CD4-positive, alpha-beta T cell treated with Interleukin-6 for 4 hours (primary cell): ENCODE data around the gene GREB1.

ENCODE experiments used
- DNase-seq: peaks from one replicate; pipeline ENCODE4 v3.0.0-alpha.2; 2020; ENCODE audit warnings: mixed read lengths

GREB1 gene

DNA sequence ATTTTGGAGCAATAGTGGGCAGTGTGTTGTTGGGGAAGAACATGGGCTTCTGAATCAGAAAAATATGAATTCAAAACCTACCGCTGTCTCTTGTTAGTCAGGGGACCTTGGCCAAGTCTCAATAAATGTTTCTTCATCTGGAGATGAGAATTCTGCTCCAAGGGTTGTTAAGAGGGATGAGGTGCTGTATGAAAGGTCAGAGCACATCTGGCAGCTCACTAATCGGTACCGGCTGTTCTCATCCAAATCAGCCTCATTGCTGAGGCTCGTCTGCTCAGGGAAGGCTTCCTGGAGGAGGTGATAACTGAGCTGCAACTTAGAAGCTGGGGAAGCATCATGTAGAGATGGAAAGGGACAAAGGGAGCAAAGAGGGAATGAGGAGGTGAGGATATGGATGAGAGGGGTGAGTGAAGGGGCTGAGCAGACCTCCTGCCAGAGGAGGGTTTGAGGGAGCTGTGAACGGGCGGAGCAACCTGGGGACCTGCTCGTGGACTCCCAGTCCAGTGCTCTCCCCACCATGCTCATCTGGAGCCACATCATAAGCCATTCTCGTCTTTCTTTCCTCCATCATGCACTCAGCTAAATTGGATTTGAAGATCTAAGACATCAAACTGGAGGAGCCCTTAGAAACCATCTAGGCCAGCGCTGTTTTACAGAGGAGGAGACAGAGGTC lies 47.4 kb downstream of the GREB1 start:
- DNase-seq = no peak

DNA sequence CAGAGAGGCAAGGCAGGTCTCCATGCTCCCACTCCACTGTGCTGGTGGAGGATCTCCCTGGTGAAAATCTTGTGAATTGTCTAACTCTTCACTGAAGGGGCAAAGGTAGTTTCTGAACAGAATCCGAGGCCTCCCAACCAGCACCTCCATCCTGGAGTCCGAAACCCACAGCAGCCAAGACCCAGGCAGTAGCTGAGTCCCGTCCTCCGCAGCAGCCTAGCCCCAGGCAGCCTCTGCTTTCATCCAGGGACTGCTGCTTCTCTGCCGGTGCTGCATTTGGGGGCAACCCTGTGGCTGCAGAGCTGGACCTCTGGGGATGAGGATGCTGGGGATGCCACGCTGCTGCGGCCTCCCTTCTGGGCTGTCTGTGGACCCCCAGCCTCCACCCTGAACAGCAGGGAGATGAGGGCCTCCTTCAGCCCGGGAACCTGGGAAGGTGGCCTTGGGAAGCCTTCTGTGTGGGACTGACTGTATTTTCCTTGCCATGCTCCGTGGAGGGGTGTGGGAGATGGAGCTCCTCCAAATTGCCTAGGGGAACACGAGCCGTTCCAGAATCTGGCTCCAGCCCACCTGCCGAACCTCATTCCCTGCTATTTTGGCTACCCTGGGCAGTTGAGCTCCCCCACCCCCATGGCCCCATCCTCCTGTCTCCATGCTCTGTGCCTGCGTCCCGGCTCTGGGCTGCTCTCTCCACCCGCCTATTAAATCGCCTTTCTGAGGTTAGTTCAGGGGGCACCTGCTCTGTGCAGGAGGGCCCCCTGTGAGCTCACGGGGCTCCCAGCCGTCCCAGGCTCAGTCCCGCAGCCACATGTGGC lies 48.2 kb downstream of the GREB1 start:
- DNase-seq = no peak

DNA sequence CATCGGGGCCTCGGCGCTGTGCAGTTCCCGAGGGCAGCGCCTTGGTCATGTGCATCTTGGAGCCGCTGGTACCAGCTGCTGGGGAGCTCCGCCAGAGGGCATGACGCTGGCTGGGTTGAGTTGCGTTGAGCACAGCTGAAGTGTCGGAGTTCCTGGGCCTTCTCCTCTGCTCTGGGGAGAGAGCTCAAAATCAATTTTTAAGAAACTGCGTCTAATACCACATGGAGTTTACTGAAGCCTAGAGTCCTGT lies 48.7 kb downstream of the GREB1 start:
- DNase-seq = no peak

DNA sequence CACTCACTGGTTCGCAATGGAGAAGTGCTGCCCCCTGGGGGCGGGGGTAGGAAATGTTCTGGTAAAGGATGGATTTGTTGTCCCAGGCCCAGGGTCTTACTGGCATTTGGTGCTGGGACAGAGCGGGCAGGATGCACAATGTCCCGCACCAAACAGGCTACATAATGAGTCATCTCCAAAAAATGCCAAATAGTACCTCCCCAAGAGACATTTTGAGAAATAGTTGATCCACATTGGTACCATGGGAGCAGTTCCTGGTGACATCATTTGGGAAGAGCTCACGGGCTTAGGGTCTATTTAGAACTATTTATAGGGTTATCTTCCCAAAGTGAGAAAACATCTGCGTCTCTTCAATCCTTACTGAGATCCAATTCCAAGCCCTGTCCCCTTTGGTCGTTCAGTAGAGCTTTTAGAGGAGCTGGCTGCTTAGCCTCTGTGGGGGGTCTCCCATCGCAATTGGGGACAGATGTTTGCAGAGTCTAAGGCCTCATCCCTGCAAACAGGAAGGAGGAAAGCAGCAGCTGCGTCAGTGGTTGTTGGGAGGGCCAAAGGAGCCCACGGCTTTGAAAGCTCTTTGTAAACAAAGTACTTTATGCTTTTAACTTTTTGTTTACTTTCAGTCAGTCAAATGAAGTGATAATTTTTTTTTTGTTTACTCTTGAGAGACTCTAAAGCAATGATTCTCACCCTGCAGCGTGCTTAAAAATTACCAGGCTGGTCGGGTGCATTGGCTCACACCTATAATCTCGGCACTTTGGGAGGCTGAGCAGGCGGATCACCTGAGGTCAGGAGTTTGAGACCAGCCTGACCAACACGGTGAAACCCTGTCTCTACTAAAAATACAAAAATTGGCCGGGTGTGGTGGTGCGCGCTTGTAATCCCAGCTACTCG lies 49.3 kb downstream of the GREB1 start:
- peak; percentile 62 for DNase-seq

DNA sequence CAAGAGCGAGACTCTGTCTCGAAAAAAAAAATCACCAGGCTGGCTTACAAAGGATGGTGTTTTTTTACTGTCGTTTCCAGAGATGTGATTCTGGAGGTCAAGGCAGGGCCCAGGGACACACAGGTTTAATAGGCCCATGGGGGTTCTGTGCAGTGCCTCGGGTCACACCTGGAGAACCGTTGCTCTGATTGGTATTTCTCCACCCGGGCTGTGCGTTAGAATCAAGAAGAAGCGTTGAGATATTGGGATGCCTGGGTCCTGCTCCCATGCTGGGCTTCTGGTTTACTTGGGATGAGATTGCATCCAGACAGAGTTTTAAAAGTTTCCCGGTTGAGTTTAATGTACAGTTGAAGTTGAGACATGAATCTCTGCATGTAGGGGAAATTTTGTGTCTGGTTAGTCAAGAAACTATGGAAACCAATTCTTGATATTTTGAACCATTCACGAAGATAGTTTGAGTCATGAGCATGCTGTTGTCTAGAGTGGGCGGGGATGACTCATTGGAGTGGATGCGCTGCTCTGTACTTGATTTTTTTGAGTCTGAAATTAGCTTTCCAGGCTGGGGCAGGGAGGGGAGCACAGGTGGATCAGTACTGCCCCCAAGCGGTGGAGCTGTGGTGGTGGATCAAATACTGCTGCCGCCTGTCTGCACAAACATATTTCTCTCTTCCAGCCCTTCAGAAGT lies 50.1 kb downstream of the GREB1 start:
- DNase-seq = peak; percentile 58

DNA sequence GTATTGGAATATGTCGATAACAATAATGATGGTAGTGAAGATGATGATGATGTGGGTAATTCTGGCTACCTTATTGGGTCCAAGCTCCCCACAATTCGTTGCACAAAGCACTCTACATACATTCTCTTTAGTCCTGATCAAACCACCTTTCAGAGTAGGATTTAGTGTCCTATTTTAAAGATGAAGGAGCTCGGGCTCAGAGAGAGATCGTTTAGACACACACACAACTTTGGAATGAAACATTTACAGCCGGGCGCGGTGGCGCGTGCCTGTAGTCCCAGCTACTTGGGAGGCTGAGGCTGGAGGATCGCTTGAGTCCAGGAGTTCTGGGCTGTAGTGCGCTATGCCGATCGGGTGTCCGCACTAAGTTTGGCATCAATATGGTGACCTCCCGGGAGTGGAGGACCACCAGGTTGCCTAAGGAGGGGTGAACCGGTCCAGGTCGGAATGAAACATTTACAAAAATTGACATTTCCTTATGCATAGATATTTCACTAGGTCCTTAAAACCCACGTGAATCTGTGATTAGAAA lies 50.7 kb downstream of the GREB1 start:
- DNase-seq = no peak

DNA sequence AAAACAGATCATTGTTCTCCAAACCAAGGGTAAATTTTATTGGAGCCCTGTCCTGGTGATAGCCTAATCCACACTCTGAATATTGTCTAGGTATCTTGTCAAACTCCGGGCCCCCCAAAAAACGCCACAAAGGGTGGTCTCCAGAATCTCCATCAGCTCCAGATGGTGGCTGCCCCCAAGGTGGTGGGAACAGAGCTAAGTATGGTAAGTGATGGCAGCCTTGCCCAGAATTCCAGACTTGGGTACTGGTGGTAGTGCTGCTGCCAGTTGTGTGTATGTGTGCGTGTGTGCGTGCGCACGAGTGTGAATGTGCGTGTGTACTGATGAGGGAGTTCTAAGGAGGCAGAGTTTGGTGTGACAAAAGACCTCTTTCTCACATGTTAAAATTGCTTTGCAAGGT lies 51.2 kb downstream of the GREB1 start:
- DNase-seq = no peak

DNA sequence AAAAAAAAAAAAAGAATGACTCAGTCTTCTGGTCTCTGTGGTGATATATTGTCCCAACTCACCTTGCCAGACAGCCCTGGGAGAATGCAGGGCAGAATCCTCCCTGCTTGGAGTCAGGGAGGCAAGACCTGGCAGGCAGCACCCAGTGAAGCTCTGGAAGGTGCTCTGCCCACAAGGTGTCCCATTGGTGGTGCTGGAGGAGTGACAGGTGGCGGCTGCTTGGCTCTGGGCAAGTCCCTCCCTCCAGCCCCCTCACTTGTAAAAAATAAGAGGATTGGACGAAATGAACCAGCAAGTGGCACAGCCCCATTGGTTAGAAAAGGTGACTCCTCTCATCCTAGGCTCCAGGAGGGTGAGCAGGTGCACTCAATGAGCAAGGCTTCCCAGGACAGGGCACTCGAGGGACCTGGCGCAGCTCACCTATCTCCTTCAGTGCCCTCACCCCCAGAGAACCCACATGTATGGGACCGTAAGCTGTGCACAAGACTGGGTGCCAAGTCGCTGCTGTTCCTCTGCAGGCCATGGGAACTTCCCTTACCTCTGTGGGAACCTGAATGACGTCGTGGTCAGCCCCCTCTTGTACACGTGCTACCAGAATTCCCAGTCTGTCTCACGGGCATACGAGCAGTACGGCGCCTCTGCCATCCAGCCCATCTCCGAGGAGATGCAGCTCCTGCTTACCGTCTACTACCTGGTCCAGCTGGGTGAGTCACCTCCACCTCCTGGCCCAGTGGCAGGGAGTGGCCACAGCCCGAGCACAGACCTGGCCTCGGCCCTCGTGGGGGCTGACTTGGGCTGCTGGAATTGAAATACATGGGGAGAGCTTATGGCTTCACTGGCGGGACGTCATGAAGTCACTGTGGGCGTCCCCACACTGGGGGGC lies 54.6 kb downstream of the GREB1 start:
- DNase-seq = no peak

DNA sequence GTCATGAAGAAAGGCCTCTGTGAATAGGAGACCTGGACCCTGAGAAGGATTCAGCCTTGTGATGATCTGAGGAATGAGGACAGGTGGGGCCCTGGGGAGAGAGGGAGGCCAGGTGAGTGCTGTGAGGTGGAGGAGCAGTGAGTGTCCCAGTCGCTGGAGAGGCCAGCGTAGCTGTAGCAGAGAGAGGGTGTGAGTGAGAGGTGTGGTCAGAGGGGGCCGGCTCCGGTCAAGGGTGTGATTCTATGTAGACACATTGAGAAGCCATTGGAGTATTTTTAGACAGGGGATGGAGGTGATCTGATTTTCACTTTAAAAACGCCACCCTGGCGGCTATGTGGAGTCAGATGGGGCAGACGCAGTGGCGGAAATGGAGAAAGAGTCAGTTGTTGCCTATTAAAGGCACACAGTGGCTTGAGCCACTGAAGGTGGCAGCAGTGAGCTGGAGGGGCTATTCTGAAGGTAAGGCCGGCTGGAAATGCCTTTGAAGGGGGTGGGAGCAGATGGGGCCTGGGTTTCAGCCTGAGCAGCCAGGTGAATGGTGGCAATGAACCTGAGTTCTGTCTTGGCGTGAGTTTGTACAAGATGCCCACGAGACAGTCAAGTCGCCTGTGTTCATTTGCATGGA lies 55.6 kb downstream of the GREB1 start:
- no peak for DNase-seq

DNA sequence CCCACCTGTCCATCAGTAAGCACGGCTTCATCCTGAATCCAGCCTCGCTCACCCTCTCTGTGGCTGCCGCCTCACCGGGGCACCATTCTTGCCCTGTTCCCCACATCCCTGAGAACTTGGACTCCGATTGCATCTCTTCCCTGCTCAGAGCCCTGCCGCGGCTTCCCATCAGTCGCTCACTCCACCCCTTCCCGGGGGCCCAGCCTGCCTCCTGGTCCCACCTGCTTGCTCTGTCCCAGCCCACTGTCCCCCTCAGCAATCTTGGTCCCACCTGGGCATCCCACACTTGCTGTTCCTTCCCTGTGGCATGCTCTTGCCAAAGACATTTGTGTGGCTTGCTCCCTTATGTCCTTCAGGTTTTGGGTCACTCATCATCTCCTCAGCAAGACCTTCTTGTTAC lies 56.3 kb downstream of the GREB1 start:
- no peak for DNase-seq

DNA sequence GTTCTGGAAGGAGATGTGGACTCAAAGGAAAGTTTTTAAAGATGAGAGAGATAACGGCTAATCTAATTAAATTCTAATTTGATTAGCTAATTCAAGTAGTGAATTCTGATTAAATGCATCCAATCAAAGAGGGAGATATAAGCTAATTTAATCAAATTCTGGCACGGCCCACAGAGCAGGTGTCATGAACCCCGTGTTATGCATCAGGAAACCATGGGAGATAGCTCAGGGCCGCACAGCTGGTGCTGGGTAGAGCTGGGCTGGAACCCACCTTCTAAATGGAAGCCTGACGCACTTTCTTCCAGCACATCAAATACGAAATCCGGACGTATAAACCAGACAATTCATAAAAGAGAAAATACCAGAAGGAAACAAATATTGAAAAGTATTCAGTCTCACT lies 57.2 kb downstream of the GREB1 start:
- no peak for DNase-seq

DNA sequence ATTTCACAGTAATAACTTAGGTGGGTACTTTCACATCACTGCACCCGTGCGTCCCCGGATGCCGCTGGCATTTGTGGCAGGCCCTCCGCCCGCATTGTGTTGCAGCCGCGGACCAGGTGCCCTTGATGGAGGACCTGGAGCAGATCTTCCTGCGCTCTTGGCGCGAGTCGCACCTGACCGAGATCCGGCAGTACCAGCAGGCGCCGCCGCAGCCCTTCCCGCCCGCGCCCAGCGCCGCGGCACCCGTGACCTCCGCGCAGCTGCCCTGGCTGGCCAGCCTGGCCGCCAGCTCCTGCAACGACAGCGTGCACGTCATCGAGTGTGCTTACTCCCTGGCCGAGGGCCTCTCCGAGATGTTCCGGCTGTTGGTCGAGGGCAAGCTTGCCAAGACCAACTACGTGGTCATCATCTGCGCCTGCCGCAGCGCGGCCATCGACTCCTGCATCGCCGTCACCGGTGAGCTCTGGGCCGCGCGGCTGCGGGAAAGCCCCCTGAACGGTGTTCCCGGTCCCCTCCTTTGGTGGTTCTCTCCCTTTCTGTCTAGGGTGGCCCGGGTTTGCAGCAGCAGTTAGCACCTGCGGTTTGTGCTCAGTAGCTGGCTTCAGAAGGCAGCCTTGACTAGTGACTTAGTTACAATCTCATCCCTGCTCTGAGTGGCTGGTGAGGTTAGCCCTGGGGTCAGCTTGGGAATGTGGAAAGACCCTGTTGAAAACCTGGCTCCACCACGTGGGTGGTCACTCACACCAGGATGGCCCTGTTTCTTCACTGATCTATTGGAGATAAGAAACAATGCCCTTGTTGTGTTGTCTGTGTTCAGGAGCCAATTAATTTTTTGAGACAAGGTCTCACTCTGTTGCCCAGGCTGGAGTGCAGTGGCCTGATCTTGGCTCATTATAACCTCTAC lies 59.1 kb downstream of the GREB1 start:
- no peak for DNase-seq

DNA sequence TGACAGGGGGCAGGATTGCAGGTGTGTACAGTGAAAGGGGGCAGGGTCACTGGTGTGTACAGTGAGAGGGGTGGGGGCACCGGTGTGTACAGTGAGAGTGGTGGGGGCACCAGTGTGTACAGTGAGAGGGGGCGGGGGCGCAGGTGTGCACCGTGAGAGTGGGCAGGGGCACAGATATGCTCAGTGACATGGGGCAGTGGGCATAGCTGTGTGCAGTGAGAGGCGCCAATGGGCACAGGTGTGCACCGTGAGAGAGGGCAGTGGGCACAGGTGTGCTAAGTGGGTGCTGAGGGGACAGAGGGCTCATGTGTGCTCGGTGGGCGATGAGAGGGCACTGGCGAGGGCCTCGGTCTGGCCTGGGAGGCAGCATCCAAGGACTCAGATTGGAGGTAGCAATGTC lies 63.0 kb downstream of the GREB1 start:
- no peak for DNase-seq

DNA sequence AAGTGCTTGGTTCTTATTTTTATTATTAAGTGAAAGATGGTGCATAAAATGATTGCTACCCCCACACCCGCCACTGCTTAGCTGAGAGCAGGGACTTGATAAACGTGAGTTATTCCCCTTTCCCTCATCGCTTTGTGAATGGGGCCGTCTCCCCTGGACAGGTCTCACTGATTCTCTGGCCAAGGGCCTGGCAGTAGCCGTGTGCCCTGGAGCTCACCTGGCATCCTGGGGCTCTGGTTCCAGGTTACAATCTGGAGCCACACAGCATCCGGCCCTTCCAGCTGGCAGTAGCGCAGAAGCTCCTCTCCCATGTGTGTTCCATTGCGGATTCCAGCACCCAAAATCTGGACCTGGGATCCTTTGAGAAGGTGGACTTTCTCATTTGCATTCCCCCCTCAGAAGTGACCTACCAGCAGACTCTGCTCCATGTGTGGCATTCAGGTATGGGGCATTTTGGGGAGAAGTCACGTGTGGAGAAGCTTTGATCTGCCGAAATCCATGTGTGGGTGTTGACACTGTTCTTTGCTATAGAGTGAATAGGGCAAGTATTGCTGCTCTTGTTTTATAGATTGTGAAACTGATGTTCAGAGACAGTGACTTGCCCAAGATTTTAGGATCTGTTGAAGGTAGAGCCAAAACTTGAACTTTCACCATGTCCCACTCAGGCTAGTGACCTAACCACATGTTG lies 63.8 kb downstream of the GREB1 start:
- DNase-seq = no peak

DNA sequence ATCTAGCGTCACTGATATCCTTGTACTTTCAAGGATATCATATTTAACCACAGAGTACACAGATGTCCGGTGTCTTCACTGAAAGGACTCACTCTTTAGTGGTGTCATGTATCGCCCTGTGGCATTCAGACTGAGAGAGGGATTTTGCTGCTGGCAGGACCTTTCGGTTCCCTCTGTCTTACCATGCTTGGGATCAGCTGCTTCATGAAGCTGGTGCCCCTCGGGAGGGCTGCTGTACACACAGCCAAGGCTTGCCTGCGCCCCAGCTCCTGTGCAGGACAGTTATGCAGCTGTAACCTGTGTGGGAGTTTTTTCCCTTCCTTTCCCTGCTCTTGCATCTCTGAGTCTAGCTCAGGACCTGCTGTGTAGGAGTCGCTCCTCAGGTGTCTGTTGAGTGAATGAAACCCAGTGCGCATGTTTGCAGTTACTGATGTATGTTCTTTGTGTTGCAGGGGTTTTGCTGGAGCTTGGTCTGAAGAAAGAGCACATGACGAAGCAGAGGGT lies 64.4 kb downstream of the GREB1 start:
- DNase-seq = no peak

DNA sequence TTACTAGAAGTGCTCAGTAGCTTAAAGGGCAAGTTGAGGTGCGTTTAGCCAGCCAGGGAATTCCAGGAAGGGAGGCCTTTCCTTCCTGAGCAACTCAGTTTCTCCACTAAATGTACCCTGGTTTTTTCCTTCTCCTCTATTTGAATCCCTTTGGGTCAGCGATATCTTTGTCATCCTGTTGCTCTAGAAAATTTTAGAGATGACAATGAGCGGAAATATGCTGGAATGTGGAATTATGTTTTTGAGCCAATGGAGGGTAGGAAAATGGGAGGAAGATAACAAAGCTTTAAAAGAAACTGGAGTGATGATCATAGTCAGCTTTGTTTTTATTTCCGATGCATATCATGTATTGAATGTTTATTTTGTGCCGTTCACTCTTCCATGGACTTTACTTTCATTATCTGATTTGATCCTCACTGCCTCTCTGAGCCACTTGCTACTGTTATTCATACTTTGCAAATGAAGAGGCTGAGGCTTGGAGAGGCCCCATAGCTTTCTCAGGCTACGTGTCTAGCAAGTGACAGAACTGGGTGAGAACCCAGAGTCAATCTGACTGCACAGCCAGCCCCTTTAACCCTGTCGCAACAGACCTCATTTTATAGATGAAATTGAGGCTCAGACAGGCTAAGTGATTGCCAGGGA lies 68.8 kb downstream of the GREB1 start:
- no peak for DNase-seq

DNA sequence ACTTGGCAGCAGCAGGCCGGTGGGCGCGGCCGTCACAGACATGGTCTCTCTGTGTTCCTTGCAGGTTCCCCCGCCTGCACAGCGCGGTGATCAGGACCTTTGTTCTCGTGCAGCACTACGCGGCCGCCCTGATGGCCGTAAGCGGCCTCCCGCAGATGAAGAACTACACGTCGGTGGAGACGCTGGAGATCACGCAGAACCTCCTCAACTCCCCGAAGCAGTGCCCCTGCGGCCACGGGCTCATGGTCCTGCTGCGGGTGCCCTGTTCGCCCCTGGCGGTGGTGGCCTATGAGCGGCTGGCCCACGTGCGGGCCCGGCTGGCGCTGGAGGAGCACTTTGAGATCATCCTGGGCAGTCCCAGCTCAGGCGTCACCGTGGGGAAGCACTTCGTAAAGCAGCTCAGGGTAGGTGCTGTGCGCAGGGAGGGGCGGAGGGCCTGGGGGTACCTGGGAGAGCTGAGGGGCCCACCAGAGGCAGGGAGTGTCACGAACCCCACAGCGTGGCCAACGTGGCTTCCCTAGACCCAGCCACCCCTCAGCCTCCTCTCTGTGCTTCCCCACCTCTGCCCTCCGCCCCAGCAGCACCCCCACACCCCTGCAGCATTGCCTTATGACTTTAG lies 76.9 kb downstream of the GREB1 start:
- no peak for DNase-seq

DNA sequence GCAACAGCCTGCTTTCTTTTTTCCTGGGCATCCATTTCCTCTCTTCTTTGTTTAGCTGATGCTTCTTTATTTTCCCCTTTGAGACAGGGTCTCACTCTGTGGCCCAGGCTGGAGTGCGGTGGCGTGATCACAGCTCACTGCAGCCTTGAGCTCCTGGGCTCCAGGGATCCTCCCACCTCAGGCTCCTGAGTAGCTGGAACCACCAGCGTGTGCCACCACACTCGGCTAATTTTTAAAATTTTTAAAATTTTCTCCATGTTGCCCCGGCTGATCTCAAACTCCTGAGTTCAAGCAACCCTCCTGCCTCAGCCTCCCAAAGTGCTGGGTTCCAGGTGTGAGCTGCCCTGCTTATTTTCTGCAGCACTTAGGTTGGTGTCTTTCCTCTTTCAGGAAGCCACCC lies 77.4 kb downstream of the GREB1 start:
- no peak for DNase-seq
